DMS 273 treated with DMSO at 0.1 percent for 48 hours (cell line): ENCODE results near the gene NXPH4.

Source experiments
- DNase-seq: peaks from one replicate; lab custom pipeline; 2025; lab: John Stamatoyannopoulos, UW

Gene NXPH4

DNA sequence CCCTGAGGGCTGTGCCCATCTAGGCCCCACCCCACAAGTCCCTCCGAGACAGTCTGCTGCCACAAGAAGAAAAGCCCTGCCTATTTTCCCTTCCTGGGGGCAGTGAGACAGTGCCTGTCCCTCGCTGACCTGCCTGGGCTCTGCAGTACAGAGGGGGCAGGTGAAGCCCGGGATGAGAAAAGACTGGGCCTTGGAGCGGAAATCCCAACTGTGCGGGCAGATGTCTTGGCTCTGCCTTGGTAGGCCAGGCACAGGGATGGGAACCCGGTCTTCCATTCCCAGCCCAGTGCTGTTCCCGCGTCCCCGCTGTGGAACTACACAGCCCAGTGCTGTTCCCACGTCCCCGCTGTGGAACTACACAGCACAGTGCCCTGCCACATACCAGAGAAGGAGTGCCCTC, 12.8 kb upstream of the NXPH4 start:
- no peak for DNase-seq

DNA sequence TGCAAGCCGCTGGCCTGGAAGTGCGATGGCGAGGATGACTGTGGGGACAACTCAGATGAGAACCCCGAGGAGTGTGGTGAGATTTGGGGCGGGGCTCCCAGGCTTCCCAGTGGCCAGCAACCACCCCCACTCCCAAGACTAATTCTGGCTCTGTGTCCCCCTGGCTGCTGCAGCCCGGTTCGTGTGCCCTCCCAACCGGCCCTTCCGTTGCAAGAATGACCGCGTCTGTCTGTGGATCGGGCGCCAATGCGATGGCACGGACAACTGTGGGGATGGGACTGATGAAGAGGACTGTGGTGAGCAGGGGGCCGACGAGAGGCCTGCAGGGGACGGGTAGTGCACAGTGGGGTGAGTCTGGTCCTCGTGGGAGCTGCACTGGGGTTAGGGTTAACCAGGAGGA, 12.1 kb upstream of the NXPH4 start:
- DNase-seq, result no peak

DNA sequence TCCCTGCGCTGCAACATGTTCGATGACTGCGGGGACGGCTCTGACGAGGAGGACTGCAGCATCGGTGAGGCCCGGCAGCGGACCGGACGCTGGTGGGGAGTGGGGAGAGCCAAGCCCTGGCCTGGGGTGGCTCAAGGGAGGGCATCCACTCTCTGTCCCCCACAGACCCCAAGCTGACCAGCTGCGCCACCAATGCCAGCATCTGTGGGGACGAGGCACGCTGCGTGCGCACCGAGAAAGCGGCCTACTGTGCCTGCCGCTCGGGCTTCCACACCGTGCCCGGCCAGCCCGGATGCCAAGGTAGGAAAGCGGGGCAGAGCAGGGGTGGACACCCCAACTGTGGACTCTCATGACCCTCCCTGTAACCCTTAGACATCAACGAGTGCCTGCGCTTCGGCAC, 11.4 kb upstream of the NXPH4 start:
- DNase-seq, result no peak

DNA sequence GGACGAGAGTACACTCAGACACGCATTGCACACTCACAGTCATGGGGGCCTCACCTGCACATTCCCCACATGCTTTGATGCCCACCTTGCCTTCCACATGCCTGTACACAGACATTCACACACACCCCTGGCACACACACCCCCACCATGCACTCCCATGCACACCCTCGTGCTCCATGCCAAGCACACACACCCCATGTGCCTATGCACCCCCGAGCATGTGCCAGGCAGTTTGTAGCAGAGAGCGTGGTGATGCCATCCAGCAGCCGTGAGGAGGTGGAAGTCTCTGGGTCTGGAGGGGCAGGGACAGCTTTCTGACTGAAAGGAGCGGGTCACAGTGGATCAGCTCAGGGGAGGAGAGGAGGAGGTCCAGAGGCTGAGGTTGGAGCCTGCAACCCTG, 10.7 kb upstream of the NXPH4 start:
- no peak for DNase-seq

DNA sequence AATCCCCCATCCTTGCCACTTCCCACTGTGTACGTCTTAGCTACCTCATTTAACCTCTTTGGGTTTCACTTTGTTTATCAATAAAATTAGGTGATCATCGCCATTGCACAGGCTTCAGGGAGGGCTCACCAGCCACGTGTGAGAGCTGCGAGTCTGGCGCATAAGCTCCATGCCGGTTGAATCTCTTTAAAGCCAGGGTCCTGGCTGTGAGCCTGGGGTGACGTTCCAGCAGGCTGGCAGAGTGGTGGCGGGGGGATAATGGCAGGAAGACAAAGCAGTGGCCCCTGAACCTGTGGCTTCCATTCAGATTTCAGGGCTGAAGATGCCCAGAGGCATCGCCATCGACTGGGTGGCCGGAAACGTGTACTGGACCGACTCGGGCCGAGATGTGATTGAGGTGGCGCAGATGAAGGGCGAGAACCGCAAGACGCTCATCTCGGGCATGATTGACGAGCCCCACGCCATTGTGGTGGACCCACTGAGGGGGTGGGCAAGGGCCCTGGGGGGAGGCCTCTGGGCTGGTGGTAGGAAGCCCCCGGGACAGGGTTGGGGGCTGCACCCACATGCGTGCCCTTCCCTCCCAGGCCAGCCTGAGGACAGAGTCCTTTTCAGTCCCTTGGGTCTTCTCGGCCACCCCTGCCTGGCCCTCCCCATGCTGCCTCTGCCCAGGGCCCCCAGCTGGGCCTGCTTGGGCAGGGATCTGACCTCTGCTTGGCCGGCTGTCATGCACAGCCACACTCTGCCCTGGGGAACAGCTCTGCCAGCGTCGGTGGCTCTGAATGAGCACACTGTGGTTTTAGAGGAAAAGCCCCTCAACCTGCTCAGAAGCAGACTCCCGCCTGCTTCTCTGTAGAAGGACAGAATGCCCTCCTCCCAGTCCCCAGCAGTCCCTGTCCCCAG, 8.6 kb upstream of the NXPH4 start:
- DNase-seq, result no peak

DNA sequence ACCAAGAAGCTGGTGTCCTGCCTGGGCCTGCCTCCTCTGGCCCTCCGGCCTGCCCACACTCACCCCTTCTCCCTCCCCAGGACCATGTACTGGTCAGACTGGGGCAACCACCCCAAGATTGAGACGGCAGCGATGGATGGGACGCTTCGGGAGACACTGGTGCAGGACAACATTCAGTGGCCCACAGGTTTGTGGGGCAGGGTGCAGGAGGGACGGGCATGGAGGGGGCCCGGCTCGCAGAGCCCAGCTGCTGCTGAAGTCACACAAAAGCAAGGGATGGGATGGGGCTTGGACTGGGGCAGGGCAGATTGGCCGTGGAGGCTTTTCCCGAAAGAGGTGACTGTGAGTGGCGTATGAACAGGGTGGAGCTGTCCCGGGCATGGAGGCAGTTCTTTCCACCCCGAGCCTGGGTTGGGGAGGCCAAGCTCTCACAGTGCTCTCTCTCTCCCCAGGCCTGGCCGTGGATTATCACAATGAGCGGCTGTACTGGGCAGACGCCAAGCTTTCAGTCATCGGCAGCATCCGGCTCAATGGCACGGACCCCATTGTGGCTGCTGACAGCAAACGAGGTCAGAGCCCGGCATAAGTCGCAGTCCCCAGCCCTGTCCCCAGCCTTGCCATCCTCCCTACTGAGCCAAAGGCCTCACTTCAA, 7.8 kb upstream of the NXPH4 start:
- no peak for DNase-seq

DNA sequence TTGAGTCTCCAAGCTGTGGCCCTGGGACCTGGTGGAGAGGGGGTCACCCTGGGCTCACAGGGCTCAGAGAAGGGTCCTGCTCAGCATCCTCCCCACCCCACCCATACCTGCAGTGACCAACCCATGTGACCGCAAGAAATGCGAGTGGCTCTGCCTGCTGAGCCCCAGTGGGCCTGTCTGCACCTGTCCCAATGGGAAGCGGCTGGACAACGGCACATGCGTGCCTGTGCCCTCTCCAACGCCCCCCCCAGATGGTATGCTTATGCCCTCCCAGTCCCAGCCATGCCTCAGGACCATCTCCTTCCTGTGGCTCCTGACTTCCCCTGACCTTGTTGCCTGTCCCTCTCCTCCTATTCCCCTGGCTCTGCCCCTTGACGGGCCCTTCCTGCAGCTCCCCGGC, 6.7 kb upstream of the NXPH4 start:
- DNase-seq, result no peak

DNA sequence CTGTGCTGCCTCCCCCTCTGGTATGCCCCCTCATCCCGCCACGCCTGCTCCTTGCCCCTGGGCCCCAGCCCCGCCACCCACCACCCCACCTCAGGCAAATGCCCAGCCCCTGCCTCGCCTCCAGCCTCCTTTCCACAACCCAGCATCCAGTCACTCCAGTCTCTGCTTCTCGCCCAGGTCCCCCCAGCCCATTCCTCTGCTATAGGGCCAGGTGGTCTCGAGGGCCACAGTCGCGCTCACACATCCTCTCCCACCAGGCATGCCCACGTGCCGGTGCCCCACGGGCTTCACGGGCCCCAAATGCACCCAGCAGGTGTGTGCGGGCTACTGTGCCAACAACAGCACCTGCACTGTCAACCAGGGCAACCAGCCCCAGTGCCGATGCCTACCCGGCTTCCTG, 6.1 kb upstream of the NXPH4 start:
- DNase-seq, result no peak

DNA sequence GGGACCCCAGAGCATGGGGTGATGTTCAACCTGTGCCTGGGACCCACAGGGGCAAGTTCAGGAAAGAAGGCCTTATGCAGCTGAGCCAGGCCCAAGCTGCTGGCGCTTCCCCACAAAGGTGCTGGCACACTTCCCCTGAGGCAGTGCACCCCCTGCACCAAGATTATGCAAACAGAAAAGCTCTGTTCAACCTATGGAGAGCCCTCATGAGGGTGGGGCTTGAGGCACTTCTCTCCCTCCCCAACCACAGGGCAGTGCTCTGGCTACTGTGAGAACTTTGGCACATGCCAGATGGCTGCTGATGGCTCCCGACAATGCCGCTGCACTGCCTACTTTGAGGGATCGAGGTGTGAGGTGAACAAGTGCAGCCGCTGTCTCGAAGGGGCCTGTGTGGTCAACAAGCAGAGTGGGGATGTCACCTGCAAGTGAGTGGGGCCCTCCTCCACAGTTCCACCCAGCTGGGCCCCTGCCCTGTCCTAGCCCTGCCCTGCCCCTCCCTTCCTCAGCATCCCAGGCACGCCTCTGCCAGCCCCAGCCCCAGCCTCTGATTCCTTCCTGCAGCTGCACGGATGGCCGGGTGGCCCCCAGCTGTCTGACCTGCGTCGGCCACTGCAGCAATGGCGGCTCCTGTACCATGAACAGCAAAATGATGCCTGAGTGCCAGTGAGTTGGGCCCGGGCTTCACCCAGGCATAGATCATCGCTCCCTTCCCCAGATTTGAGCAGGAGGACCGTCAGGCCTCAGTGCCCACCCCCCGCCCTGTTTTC, 5.5 kb upstream of the NXPH4 start:
- DNase-seq, result no peak

DNA sequence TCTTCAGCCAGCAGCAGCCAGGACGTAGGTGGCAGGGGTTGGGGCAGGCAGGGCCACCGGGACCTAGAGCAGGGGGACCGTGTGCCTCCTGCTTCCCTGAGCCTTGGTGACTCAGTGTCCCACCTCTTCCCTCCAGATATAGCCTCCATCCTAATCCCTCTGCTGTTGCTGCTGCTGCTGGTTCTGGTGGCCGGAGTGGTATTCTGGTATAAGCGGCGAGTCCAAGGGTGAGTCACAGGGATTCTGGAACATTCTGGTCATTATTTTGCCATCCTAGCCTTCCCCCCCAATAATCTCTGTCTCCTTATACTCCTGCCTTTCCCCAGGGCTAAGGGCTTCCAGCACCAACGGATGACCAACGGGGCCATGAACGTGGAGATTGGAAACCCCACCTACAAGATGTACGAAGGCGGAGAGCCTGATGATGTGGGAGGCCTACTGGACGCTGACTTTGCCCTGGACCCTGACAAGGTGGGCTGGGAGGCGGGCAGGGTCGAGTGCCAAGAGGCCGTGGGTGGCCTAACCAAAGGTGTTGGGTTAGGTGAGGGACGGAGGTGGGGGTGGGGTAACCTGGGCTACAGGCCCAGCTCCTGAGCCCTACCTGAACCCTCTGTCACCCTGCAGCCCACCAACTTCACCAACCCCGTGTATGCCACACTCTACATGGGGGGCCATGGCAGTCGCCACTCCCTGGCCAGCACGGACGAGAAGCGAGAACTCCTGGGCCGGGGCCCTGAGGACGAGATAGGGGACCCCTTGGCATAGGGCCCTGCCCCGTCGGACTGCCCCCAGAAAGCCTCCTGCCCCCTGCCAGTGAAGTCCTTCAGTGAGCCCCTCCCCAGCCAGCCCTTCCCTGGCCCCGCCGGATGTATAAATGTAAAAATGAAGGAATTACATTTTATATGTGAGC, 4.5 kb upstream of the NXPH4 start:
- no peak for DNase-seq

DNA sequence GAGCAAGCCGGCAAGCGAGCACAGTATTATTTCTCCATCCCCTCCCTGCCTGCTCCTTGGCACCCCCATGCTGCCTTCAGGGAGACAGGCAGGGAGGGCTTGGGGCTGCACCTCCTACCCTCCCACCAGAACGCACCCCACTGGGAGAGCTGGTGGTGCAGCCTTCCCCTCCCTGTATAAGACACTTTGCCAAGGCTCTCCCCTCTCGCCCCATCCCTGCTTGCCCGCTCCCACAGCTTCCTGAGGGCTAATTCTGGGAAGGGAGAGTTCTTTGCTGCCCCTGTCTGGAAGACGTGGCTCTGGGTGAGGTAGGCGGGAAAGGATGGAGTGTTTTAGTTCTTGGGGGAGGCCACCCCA, 3.9 kb upstream of the NXPH4 start:
- DNase-seq, result no peak

DNA sequence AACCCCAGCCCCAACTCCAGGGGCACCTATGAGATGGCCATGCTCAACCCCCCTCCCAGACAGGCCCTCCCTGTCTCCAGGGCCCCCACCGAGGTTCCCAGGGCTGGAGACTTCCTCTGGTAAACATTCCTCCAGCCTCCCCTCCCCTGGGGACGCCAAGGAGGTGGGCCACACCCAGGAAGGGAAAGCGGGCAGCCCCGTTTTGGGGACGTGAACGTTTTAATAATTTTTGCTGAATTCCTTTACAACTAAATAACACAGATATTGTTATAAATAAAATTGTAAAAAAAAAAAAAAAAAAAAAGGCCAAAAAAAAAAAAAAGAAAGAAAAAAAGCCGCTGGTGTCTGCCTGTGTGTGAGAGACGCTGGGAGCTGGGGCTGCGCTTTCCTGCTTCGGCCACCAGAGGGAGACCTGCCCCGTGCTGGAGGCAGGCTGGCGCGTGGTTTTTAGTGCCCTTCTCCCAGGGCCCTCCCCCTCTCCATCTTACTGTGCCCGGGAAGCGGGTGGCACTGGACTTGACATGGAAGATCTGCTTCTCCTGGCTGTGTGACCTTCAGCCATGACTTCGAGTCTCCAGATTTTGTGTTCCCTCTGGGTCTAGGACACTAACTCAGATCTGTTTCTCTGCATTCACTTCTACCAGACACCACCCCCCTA, 3.4 kb upstream of the NXPH4 start:
- DNase-seq, result peak; percentile 36

DNA sequence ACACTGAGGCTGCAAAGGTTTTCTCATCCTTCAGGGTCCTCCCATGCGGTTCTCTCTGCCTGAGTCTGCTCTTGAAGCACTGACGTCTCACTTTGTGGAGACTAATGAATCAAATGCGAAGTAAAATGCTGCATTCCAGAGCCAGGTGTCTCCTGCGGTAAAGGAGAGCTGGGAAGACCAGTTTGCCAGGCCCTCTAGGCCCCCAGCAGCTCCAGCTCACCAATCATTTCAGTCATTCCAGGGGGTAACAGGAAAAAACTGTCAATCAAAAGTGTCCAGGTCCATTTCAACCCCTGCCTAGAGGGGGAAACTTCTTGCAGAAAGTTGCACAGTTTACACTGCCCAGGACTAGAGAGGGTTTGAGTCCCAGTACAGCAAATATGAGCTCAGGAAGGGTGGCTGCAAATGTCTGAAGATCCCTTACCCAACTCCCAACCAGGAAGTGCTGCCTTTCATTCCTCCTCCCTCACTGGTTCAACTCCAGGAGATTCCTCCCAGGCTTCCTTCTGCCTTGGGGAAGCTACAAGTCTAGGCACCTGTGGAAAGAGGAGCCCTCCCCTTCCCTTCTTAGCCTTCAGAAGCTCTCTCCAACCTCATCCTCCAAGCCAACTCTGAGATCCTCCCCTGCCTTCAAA, 2.7 kb upstream of the NXPH4 start:
- DNase-seq, result no peak

DNA sequence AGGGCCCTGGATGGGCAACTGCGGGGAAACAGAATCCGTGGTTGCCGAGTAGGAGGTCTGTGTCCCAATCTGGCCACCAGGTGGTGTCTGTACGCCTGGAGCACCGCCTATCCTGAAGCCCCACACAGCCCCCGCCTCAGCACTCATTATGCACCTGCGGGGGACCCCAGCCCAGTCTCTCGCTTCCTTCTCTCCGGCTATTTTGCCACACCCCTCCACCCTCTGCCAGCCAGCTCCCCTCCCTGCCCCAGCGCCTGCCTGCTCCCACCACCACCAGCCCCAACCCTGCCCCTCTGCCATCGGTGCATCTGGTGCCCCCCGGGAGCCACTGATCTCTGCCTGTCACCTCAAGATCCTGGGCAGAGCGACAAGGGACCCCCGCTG, 2.2 kb upstream of the NXPH4 start:
- DNase-seq, result peak; percentile 19

DNA sequence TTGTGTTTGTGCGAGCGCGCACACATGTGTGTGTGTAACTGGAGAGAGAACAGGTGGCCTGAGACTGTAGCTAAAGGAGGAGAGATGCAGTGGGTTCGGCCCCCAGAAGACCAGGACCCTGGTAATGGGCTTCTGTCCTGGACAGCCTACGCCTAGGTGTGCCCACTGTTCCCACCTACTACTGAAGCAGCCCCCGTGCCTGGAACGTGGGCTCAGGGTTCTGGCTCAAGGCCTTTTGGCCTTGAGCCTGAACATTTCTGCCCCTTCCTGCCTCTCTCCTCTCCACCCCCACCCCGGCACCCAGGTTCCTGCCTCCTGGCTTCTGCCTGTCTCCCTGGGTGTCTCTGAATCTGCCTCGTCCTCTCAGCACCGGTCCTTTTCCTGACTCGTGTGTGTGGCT, 1.5 kb upstream of the NXPH4 start:
- no peak for DNase-seq

DNA sequence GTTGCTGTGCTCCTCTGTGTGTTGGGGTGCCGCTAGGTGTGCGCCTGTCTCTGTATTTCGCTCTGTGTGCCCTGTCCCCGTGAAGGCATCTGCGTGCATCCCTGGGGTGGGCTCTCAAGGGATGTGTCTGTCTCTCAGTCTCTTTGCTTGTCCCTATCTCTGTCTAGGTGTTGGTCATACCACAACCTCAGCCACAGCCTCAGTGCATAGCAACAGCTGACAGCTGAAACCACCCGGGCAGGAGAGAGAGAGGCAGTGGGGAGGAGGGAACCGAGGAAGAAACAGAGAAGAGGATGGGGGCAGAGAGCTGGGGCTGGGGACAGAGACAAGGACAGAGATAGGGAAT, 953 bp upstream of the NXPH4 start:
- no peak for DNase-seq

DNA sequence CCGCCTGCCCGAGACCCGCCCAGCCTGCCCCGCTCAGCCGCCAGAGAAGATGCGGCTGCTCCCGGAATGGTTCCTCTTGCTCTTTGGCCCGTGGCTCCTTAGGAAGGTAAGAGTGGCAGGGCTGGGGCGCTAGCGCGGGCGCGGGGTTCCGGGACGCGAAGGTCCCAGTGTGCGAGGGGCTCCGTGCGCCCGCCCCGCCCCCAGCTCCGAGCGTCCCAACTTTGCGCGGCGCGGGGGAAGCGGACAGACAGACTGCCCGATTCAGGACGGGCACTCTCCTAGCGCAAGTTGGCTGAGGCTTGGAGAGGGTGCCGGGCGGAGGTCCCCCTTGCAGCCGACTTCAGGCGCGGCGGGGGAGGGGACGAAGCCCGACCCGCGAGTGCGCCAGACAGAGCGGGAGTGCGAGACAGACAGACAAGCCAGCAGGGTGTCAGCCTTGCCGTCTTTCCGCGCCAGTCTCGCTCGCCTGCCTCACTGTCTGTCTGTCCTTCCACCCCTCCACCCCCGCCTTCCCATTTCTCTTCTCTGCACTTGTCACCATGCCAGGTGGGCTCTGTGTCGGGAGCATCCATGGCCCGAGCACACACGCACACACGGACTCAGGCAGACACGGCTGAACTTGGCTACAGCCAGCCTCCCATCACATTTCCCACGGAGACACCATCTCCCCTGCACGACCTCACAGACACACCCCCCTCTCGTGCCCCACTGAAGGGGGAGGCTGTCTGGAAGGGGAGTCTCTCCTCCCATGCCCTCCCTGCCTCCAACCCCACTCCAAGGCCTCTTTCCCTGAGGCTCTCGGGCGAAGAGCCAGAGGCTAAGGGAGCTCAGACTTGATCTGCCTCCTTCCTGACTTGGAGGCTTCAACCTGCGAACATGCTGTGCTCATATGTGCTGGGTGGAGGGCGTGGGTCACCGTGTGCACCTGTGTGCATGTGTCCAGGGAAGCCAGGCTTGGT, 606 bp downstream of the NXPH4 start:
- DNase-seq, result no peak

DNA sequence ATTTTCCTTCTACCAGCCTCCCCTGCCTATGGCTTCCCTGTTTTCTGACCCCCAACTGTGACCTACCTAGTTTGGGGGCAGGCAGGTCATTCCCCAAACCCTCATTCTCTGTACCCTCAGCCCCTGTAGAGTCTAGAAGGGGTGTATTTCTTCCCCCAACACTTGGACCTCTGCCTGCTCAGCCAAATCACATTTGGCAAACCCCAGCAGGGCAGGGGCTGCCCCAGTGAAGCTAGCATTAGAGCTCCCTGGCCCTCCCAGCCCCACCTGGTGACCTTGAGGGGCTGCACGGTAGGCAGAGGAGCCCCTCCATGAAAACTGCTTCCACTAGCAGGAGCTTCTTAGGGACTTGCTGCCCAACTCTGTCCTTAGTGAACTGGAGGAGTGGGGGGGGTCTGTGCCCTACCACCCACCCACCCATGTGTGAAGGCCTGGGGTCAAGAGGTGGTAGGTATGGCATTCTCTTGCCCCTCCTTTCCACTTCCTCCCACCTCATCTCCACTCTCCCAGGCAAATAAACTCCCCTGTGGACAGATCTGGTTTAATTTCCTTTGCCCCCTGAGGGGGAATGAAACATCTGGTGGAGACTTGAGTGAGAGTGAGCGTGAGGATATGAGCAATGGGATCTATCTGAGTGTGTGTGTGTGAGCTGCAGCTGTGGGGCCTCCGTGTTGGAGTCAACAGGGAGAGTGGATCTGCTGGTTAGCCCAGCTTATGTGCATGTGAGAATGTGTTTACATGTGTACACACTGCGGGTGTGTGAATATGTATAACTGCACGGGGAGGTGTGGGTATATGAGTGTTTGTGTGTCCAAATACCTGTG, 1.6 kb downstream of the NXPH4 start:
- no peak for DNase-seq
